HepG2 (cell line): Measurements from ENCODE around the gene GPR137. TPM values are rescaled to one million over a fixed set of nuclear protein-coding genes. Genes with fewer than 3 reads are reported as not detected.

Experiments
- GABPA ChIP-seq, 2 experiments: IDR thresholded peaks; 2 replicates each; pipeline ENCODE4 v1.6.1; 2011 to 2016; ENCODE audit warnings: low read depth in 2 of 2, low read length in 1 of 2, missing biosample characterization in 1 of 2, missing genetic modification characterization in 1 of 2
- GATAD2A ChIP-seq: IDR thresholded peaks from 2 replicates; pipeline ENCODE4 v1.6.1; 2016
- KDM5B ChIP-seq: sonication (generic); formaldehyde crosslinking; IDR thresholded peaks from 2 replicates; pipeline ENCODE4 v1.4.0; 2020; ENCODE audit warnings: missing genetic modification reagents, mild to moderate bottlenecking, borderline replicate concordance
- MATR3 ChIP-seq: sonication (generic); formaldehyde crosslinking; IDR thresholded peaks from 2 replicates; pipeline ENCODE4 v1.4.0; 2020; ENCODE audit warnings: missing genetic modification reagents
- MTF1 ChIP-seq: sonication (generic); formaldehyde crosslinking; IDR thresholded peaks from 2 replicates; pipeline ENCODE4 v1.5.0; 2020; ENCODE audit warnings: missing genetic modification reagents
- MTF2 ChIP-seq: sonication (generic); formaldehyde crosslinking; IDR thresholded peaks from 2 replicates; pipeline ENCODE4 v1.5.0; 2020; ENCODE audit warnings: missing genetic modification reagents, borderline replicate concordance
- NCOA2 ChIP-seq: sonication (generic); formaldehyde crosslinking; IDR thresholded peaks from 2 replicates; pipeline ENCODE4 v1.8.0; 2022; ENCODE audit warnings: inconsistent platforms
- ONECUT2 ChIP-seq: sonication (generic); formaldehyde crosslinking; IDR thresholded peaks from 2 replicates; pipeline ENCODE4 v1.4.0; 2020; ENCODE audit warnings: missing genetic modification reagents
- PAX8 ChIP-seq: sonication (generic); formaldehyde crosslinking; IDR thresholded peaks from 2 replicates; pipeline ENCODE4 v1.8.0; 2022; ENCODE audit warnings: mild to moderate bottlenecking, missing genetic modification reagents, borderline replicate concordance
- REPIN1 ChIP-seq: sonication (generic); formaldehyde crosslinking; IDR thresholded peaks from 2 replicates; pipeline ENCODE4 v1.8.0; 2022; ENCODE audit warnings: missing genetic modification reagents, low read depth, mild to moderate bottlenecking, borderline replicate concordance
- ZBTB20 ChIP-seq: sonication (generic); formaldehyde crosslinking; IDR thresholded peaks from 2 replicates; pipeline ENCODE4 v1.8.1; 2023; ENCODE audit warnings: missing genetic modification reagents, low read depth, mild to moderate bottlenecking, borderline replicate concordance
- ZBTB3 ChIP-seq: sonication (generic); formaldehyde crosslinking; IDR thresholded peaks from 2 replicates; pipeline ENCODE4 v1.4.0; 2020; ENCODE audit warnings: low read depth, mild to moderate bottlenecking, moderate library complexity, missing genetic modification reagents, borderline replicate concordance
- ZBTB7B ChIP-seq: sonication (generic); formaldehyde crosslinking; IDR thresholded peaks from 2 replicates; pipeline ENCODE4 v1.4.0; 2020; ENCODE audit warnings: missing genetic modification reagents
- ZFP36L2 ChIP-seq: sonication (generic); formaldehyde crosslinking; IDR thresholded peaks from 2 replicates; pipeline ENCODE4 v1.4.0; 2020; ENCODE audit warnings: missing genetic modification reagents
- ZMYM2 ChIP-seq: sonication (generic); formaldehyde crosslinking; IDR thresholded peaks from 2 replicates; pipeline ENCODE4 v1.8.0; 2022; ENCODE audit warnings: mild to moderate bottlenecking, missing genetic modification reagents
- ZNF263 ChIP-seq: sonication (generic); formaldehyde crosslinking; IDR thresholded peaks from 2 replicates; pipeline ENCODE4 v1.4.0; 2020; ENCODE audit warnings: missing genetic modification reagents
- ZNF296 ChIP-seq: sonication (generic); formaldehyde crosslinking; conservative IDR thresholded peaks from 2 replicates; pipeline ENCODE4 v1.5.0; 2020; ENCODE audit warnings: mild to moderate bottlenecking, missing genetic modification reagents
- ZNF335 ChIP-seq: sonication (generic); formaldehyde crosslinking; IDR thresholded peaks from 2 replicates; pipeline ENCODE4 v1.4.0; 2020; ENCODE audit warnings: missing genetic modification reagents
- ZNF747 ChIP-seq: sonication (generic); formaldehyde crosslinking; IDR thresholded peaks from 2 replicates; pipeline ENCODE4 v1.8.1; 2023; ENCODE audit warnings: missing genetic modification reagents, mild to moderate bottlenecking, borderline replicate concordance
- ZNF749 ChIP-seq: sonication (generic); formaldehyde crosslinking; IDR thresholded peaks from 2 replicates; pipeline ENCODE4 v1.8.0; 2022; ENCODE audit warnings: mild to moderate bottlenecking, missing genetic modification reagents, moderate library complexity, borderline replicate concordance
- ZNF790 ChIP-seq: sonication (generic); formaldehyde crosslinking; IDR thresholded peaks from 2 replicates; pipeline ENCODE4 v1.8.0; 2022; ENCODE audit warnings: missing genetic modification reagents, mild to moderate bottlenecking, borderline replicate concordance
- polyA plus RNA-seq, 8 experiments: library from polyadenylated mRNA; depleted of rRNA in 3 of 8; stranded (reverse) in 7 of 8; unstranded in 1 of 8; fragments of >200 nt; fragmentation: Illumina TruSeq in 4 of 8; extraction: Trizol in 4 of 8; gene quantifications; 2 replicates each; pipeline versions ENCODE4 v1.2.1 to v1.2.3, GENCODE V29; 2011 to 2016; ENCODE audit warnings: low read depth in 4 of 8, missing spikeins in 1 of 8, mixed read lengths in 1 of 8; ENCODE audit not compliant: insufficient read depth in 1 of 8
- total RNA-seq, 5 experiments: library from RNA; depleted of rRNA; stranded (reverse); fragments of >200 nt; fragmentation: Illumina TruSeq; extraction: Trizol; gene quantifications; 2 replicates each; pipeline ENCODE4 v1.2.3, GENCODE V29; 2016; ENCODE audit warnings: low read depth in 1 of 5
- TF ChIP-seq, protein P1 (sequence below): sonication (generic); formaldehyde crosslinking; conservative IDR thresholded peaks from 2 replicates; pipeline ENCODE4 v1.4.0; 2020; ENCODE audit warnings: mild to moderate bottlenecking, missing genetic modification reagents, moderate library complexity
- TF ChIP-seq, protein P2 (sequence below): sonication (generic); formaldehyde crosslinking; conservative IDR thresholded peaks from 2 replicates; pipeline ENCODE4 v1.8.1; 2023; ENCODE audit warnings: missing genetic modification reagents
- TF ChIP-seq, protein P3 (sequence below): IDR thresholded peaks from 2 replicates; pipeline ENCODE4 v1.6.1; 2016; ENCODE audit warnings: low read depth, borderline replicate concordance

Gene GPR137
- total and polyA plus RNA-seq, 2 of the 13 experiments (the other 11 are each of a cell fraction or from before 2014, with no cell fraction given) = 8.5 to 13.2 TPM

DNA sequence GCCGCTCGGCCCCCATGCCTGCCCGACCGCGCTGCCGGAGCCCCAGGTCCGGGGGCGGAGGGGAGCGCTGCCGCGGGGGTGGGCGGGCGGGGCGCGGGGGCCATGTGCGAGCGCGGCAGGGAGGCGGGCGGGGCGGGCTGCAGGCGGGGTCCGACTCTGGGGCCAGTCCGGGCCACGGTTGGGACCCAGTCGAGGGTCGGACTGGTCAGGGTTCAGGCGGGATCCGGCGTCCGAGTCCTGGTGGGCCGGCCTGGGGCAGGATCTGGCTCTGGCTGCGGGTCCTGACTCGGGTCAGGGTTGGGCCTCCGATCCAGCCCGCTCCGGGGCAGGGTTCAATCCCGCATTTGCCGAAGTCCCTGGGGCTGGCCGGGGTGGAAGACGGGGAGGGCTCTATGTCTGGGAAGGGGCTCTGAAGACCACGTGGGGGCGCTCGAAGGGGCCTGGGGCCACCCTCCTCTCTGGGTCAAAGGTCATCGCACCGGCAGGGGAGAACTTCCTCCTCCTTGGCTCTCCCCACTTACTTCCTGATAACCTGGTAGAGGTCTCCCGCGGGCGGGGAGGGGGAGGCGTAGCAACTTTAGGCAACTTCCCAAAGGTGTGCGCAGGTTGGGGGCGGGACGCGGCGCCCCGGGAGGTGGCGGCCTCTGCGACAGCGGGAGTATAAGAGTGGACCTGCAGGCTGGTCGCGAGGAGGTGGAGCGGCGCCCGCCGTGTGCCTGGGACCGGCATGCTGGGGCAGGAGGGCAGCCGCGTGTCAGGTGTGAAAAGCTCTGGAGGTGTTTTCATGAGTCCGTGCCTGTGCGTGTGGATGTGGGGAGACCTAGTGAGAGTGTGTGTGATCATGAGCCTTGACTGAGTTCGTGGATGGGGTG is 20.3 kb downstream of the GPR137 start (continued):
- TF ChIP-seq KDM5B (CRISPR knock-in tag) (peak; percentile 71), ZBTB3 (CRISPR knock-in tag) (no peak), ZBTB20 (CRISPR knock-in tag) (peak; percentile 69; the same call in 1 of the 2 replicates), ZNF749 (peak; percentile 38; the same call in 1 of the 2 replicates), ZNF335 (CRISPR knock-in tag) (peak; percentile 53; the same call in 1 of the 2 replicates), ZNF790 (CRISPR knock-in tag) (peak; percentile 3; the same call in 1 of the 2 replicates), GABPA (IDR thresholded peaks at IDR 0.05; ENCODE audit: low read depth, low read length) (no peak), GABPA (CRISPR knock-in tag; IDR thresholded peaks at IDR 0.05; ENCODE audit: low read depth) (peak; percentile 80), ZNF296 (no peak), ZBTB7B (CRISPR knock-in tag) (peak; percentile 73), ONECUT2 (CRISPR knock-in tag) (no peak), ZNF747 (CRISPR knock-in tag) (no peak), ZNF263 (CRISPR knock-in tag) (0 out of 2 replicates have a peak, but pooled peaks have one; percentile 28), MATR3 (no peak), ZMYM2 (CRISPR knock-in tag) (peak; percentile 65; the same call in 1 of the 2 replicates), GATAD2A (CRISPR knock-in tag) (peak; percentile 70), MTF1 (no peak), NCOA2 (CRISPR knock-in tag) (0 out of 2 replicates have a peak, but pooled peaks have one; percentile 28), PAX8 (CRISPR knock-in tag) (no peak), REPIN1 (CRISPR knock-in tag) (no peak), MTF2 (CRISPR knock-in tag) (no peak), ZFP36L2 (CRISPR knock-in tag) (no peak)
- TF ChIP-seq, protein P1, sequence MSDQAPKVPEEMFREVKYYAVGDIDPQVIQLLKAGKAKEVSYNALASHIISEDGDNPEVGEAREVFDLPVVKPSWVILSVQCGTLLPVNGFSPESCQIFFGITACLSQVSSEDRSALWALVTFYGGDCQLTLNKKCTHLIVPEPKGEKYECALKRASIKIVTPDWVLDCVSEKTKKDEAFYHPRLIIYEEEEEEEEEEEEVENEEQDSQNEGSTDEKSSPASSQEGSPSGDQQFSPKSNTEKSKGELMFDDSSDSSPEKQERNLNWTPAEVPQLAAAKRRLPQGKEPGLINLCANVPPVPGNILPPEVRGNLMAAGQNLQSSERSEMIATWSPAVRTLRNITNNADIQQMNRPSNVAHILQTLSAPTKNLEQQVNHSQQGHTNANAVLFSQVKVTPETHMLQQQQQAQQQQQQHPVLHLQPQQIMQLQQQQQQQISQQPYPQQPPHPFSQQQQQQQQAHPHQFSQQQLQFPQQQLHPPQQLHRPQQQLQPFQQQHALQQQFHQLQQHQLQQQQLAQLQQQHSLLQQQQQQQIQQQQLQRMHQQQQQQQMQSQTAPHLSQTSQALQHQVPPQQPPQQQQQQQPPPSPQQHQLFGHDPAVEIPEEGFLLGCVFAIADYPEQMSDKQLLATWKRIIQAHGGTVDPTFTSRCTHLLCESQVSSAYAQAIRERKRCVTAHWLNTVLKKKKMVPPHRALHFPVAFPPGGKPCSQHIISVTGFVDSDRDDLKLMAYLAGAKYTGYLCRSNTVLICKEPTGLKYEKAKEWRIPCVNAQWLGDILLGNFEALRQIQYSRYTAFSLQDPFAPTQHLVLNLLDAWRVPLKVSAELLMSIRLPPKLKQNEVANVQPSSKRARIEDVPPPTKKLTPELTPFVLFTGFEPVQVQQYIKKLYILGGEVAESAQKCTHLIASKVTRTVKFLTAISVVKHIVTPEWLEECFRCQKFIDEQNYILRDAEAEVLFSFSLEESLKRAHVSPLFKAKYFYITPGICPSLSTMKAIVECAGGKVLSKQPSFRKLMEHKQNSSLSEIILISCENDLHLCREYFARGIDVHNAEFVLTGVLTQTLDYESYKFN = peak; percentile 55
- TF ChIP-seq, protein P2, sequence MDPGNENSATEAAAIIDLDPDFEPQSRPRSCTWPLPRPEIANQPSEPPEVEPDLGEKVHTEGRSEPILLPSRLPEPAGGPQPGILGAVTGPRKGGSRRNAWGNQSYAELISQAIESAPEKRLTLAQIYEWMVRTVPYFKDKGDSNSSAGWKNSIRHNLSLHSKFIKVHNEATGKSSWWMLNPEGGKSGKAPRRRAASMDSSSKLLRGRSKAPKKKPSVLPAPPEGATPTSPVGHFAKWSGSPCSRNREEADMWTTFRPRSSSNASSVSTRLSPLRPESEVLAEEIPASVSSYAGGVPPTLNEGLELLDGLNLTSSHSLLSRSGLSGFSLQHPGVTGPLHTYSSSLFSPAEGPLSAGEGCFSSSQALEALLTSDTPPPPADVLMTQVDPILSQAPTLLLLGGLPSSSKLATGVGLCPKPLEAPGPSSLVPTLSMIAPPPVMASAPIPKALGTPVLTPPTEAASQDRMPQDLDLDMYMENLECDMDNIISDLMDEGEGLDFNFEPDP (CRISPR knock-in tag) = no peak
- TF ChIP-seq, protein P3, sequence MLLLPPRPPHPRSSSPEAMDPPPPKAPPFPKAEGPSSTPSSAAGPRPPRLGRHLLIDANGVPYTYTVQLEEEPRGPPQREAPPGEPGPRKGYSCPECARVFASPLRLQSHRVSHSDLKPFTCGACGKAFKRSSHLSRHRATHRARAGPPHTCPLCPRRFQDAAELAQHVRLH = peak; percentile 37; the same call in 1 of the 2 replicates
